Measurements from ENCODE around the gene GLI3. TPM values are rescaled to one million over a fixed set of nuclear protein-coding genes. Genes with fewer than 3 reads are reported as not detected.

Gene GLI3
- total RNA-seq, 1 donor from 2014 or later = 7.3 TPM

DNA sequence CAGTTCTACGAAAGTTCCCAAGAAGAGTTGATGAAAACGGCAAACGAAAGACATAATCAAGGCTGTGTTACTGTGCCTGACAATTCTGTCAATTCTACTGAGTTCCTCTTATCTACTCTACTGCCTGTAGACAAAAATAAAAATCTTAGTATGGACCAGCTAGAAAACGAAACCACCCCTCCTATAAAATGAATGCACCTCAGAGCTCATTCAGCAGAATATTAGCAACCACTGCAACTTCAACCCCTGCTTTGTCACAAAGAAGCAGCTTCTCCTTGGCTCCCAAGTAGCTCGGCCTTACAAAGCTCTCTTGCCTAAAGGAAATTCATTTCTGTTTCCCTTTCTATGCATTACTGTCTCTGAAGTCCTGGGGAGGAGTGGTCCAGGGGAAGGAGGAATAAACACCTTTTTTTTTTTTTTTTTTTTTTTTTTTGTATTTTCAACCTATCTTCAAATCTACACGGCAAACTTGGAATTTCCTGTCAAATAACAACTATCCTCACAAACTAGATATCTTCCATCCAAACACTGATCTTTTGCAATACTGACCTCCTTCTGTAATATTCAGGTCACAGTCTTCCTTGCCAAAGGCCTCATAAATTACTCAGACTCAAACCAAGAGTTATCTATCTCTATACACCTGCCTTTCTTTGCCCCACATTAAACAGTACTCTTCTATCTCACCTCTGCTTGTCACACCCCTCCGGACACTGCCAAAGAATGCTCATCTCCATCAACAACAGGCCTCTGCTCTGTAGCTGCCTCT, 74.3 kb downstream of the GLI3 start:
- Histone ChIP-seq H3K4me3 (ENCODE audit: low read depth, low read length) (no peak overlapping the region), H3K36me3 (ENCODE audit: control insufficient read depth, insufficient read depth, low read length) (no peaks in the 10 kb centered on the region), H3K27me3 (ENCODE audit: control insufficient read depth, insufficient read depth, low read length) (no peaks in the 10 kb centered on the region)
- TF ChIP-seq, protein P1, sequence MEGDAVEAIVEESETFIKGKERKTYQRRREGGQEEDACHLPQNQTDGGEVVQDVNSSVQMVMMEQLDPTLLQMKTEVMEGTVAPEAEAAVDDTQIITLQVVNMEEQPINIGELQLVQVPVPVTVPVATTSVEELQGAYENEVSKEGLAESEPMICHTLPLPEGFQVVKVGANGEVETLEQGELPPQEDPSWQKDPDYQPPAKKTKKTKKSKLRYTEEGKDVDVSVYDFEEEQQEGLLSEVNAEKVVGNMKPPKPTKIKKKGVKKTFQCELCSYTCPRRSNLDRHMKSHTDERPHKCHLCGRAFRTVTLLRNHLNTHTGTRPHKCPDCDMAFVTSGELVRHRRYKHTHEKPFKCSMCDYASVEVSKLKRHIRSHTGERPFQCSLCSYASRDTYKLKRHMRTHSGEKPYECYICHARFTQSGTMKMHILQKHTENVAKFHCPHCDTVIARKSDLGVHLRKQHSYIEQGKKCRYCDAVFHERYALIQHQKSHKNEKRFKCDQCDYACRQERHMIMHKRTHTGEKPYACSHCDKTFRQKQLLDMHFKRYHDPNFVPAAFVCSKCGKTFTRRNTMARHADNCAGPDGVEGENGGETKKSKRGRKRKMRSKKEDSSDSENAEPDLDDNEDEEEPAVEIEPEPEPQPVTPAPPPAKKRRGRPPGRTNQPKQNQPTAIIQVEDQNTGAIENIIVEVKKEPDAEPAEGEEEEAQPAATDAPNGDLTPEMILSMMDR (IDR thresholded peaks at IDR 0.05; ENCODE audit: insufficient read depth, low read length, poor library complexity, severe bottlenecking) = no peak
- no peak for DNase-seq (ENCODE audit: low read depth)

DNA sequence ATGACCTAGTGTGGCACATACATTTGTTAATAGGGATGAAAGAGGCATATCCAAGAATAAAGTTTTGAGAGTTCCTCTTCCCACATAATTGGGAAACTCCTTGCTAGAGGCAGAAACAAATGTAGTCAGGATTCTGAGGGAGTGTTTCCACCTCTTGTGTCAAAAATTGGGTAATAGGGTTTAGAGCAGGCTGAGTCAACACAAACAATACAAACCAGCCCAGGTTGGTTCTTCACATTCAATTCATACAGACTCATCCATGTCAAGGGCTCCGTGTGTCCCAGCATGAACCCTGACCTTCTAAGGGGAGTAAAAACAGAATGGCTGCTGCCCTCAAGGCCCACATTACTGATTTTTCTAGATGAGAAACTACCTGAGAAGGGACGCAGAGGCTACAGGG, 75.3 kb downstream of the GLI3 start:
- no peaks in the 10 kb centered on the region for H3K36me3 ChIP-seq (ENCODE audit: control insufficient read depth, insufficient read depth, low read length)
- TF ChIP-seq, protein P1 (IDR thresholded peaks at IDR 0.05; ENCODE audit: insufficient read depth, low read length, poor library complexity, severe bottlenecking) = no peak
- no peak for DNase-seq (ENCODE audit: low read depth)
- no peaks in the 10 kb centered on the region for H3K27me3 ChIP-seq (ENCODE audit: control insufficient read depth, insufficient read depth, low read length)
- H3K4me3 ChIP-seq (ENCODE audit: low read depth, low read length) = no peak overlapping the region

DNA sequence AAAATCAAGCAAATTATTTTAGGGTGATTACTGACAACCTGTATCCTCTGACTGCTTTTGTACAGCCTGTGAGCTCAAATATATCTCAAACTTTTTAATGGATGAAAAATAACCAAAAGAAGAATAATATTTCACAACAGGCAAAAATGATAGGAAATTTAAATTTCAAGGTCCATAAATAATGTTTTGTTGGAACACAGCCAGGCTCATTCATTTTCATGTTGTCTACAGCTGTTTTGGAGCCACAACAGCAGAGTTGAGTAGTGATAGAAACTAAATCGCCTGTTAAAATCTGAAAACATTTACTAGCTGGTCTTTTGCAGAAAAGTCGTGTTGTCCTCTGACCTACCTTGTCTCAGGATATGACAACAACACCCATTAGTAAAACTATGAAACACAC, 75.9 kb downstream of the GLI3 start:
- TF ChIP-seq, protein P1 (IDR thresholded peaks at IDR 0.05; ENCODE audit: insufficient read depth, low read length, poor library complexity, severe bottlenecking) = no peak
- no peak overlapping the region for H3K4me3 ChIP-seq (ENCODE audit: low read depth, low read length)
- H3K27me3 ChIP-seq (ENCODE audit: control insufficient read depth, insufficient read depth, low read length) = no peaks in the 10 kb centered on the region
- H3K36me3 ChIP-seq (ENCODE audit: control insufficient read depth, insufficient read depth, low read length) = no peaks in the 10 kb centered on the region
- no peak for DNase-seq (ENCODE audit: low read depth)

DNA sequence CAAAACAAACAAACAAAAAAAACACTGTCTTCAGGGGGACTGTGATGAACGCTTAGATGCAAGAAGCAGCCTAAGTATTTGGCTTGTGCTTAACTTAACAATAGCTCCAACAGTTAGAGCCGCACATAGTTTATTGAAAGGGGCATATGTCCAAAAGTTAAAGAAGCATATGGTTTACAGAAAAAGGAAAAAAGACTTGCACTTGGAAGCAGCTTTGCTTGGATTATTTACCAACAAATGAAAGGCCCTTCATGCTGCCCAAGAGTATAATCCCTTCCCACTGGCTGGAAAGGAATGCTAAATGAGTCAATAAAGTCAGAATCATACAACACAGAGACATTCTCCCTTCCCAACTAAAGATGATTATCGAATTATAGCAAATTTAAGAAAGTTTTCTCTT, 77.9 kb downstream of the GLI3 start:
- no peak overlapping the region for H3K4me3 ChIP-seq (ENCODE audit: low read depth, low read length)
- no peaks in the 10 kb centered on the region for H3K36me3 ChIP-seq (ENCODE audit: control insufficient read depth, insufficient read depth, low read length)
- DNase-seq (ENCODE audit: low read depth) = no peak
- H3K27me3 ChIP-seq (ENCODE audit: control insufficient read depth, insufficient read depth, low read length) = no peaks in the 10 kb centered on the region
- TF ChIP-seq, protein P1 (IDR thresholded peaks at IDR 0.05; ENCODE audit: insufficient read depth, low read length, poor library complexity, severe bottlenecking) = no peak

DNA sequence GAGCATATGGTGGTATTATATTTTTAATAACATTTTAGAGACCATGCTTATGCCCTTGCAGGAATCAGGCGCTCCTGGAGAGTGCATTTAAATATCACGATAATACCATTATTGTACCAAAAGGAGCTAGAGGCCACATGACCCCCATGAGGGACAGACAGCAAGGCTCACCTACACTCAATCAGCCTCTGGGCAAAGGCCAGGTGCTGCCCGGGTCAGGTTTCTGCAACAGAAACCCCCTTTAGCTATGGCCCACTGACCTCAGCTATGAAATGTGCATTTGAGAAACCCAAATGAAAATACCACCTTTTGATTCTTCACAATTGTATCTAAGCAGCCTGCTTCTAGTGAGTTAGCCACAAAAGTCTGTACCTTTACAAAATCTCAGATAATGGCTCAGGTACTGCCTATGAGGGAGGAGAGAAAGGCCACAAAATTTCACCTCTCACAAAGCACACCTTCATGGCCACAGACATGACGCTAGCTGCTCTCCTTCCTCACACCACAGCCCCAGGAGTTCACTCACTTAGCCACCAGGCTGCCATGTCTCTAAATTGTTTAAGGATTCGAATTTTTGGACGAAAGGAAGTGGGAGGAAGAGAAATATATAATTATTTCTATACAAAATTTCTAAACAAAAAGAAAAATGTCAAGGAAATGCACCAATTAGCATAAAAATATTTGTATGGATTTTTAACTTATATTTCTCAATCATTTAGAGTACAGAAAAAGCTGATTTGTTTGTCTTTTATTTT, 79.9 kb downstream of the GLI3 start:
- no peaks in the 10 kb centered on the region for H3K27me3 ChIP-seq (ENCODE audit: control insufficient read depth, insufficient read depth, low read length)
- TF ChIP-seq, protein P1 (IDR thresholded peaks at IDR 0.05; ENCODE audit: insufficient read depth, low read length, poor library complexity, severe bottlenecking) = no peak
- DNase-seq (ENCODE audit: low read depth) = no peak
- H3K36me3 ChIP-seq (ENCODE audit: control insufficient read depth, insufficient read depth, low read length) = no peaks in the 10 kb centered on the region
- no peak overlapping the region for H3K4me3 ChIP-seq (ENCODE audit: low read depth, low read length)
